Lower leg skin (tissue), 4 donors: ENCODE results near the gene MLYCD. TPM values are rescaled to one million over a fixed set of nuclear protein-coding genes. Genes with fewer than 3 reads are reported as not detected.

Source experiments
- DNase-seq, 2 donors: peaks; one replicate each; pipeline ENCODE4 v3.0.0-alpha.2; 2019; ENCODE audit warnings: low spot score in 2 of 2
- H3K4me3 ChIP-seq: fragments of 200-600 bp; sonication (generic); 2 replicates; pipeline ENCODE4 v1.5.1; 2017; ENCODE audit warnings: mild to moderate bottlenecking, low read depth; ENCODE audit not compliant: poor library complexity, severe bottlenecking
- POLR2A ChIP-seq, 2 donors: fragments of 450-650 bp; IDR thresholded peaks; one replicate each; pipeline ENCODE4 v1.6.1; 2016 to 2017; ENCODE audit warnings: antibody characterized with exemption in 2 of 2, mild to moderate bottlenecking in 1 of 2, moderate library complexity in 1 of 2
- WGBS, 2 donors: methylation state at CpG; one replicate each; pipeline ENCODE4 v1.1.5; 2018; 5-methylcytosine and 5-hydroxymethylcytosine counted together
- intact Hi-C: fragments of 100-400 bp; cut with DNase I; formaldehyde crosslinking; loops from one replicate; pipeline ENCODE4 v1.15.0; 2023; ENCODE audit warnings: low total_unique reads
- total RNA-seq, 4 donors: library from RNA; depleted of rRNA; stranded (reverse); fragments of >200 nt; gene quantifications; one replicate each; pipeline ENCODE4 v1.1.0, GENCODE V29; 2016
- TF ChIP-seq, protein P1 (sequence below), 3 donors: fragments of 450-650 bp; IDR thresholded peaks; one replicate each; pipeline ENCODE4 v1.5.1; 2016; ENCODE audit warnings: antibody characterized with exemption in 3 of 3, mild to moderate bottlenecking in 3 of 3, moderate library complexity in 2 of 3

Gene MLYCD
- total RNA-seq, 4 donors from 2014 or later, result 3.8 to 8.8 (median 5.2) TPM

DNA sequence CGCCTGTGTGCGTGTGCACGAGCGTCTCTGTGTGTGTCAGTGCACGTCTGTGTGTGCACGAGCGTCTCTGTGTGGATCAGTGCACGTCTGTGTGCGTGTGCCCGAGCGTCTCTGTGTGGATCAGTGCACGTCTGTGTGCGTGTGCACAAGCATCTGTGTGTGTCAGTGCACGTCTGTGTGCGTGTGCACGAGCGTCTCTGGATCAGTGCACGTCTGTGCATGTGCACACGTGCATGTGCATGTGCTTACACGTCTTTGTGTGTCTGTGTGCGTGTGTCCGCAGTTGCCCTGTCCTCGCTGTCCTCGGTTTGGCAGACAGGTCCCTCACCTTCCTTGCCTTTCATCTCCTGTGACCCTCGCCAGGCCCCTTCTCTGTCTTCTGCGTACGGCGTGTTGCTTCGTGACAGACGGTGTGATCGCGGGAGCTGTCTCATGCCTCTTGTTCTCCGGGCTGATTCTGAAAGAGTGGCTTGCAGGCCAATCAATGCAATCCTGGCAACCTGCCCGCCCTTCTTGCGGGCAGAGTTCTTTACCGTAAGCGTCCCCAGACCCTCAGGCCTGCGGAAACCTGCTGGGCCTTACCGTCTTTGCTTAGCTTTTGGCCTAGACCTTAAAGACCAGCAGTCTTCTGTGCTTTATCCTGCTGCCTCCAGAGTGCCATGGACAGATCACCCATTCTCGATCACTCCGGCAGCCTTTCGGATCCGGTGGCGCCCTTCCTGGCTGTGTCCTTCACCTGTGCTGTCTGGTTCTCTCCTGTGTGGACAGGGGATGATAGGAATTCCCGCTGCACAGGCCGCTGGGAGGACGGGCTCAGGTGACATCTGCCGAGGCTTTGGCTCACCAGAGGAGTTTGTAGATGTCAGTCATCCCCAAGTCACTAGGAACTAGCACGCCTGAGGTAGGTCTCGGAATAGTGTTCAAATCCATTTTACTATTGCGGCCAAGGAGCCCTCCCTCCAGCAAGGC is 18.5 kb downstream of the MLYCD start:
- 95 to 97% methylated on average over 49 to 51 of the region's 51 CpGs for WGBS, 2 donors
- no peak for DNase-seq
- TF ChIP-seq, protein P1, sequence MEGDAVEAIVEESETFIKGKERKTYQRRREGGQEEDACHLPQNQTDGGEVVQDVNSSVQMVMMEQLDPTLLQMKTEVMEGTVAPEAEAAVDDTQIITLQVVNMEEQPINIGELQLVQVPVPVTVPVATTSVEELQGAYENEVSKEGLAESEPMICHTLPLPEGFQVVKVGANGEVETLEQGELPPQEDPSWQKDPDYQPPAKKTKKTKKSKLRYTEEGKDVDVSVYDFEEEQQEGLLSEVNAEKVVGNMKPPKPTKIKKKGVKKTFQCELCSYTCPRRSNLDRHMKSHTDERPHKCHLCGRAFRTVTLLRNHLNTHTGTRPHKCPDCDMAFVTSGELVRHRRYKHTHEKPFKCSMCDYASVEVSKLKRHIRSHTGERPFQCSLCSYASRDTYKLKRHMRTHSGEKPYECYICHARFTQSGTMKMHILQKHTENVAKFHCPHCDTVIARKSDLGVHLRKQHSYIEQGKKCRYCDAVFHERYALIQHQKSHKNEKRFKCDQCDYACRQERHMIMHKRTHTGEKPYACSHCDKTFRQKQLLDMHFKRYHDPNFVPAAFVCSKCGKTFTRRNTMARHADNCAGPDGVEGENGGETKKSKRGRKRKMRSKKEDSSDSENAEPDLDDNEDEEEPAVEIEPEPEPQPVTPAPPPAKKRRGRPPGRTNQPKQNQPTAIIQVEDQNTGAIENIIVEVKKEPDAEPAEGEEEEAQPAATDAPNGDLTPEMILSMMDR (IDR thresholded peaks at IDR 0.05), result no peak
- no peak for TF ChIP-seq POLR2A (IDR thresholded peaks at IDR 0.05)
- H3K4me3 ChIP-seq, result no peak overlapping the region
- intact Hi-C loops, result no loop called here

DNA sequence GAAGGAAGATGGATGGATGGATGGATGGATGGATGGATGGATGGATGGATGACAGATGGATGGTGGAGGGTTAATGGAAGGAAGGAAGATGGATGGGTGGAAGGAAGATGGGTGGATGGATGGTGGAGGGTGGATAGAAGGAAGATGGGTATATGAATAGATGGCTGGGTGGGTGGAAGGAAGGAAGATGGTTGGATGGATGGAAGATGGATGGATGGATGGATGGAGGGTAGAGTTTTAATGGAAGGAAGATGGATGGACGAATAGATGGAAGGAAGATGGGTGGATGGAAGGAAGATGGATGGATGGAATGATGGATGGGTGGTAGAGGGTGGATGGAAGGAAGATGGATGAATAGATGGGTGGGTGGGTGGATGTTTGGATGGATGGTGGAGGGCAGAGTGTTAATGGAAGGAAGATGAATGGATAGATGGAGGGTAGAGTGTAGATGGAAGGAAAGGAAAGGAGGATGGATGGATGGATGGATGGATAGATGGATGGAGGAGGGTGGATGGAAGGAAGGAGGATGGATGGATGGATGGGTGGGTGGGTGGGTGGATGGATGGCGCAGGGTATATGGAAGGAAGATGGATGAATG is 22.1 kb downstream of the MLYCD start:
- TF ChIP-seq, protein P1 (IDR thresholded peaks at IDR 0.05), result no peak
- no peak for TF ChIP-seq POLR2A (IDR thresholded peaks at IDR 0.05)
- WGBS, 2 donors, result 94 to 96% methylated on average over 2 of the region's 2 CpGs
- no peak overlapping the region for H3K4me3 ChIP-seq
- intact Hi-C loops, result no loop called here
- no peak for DNase-seq

DNA sequence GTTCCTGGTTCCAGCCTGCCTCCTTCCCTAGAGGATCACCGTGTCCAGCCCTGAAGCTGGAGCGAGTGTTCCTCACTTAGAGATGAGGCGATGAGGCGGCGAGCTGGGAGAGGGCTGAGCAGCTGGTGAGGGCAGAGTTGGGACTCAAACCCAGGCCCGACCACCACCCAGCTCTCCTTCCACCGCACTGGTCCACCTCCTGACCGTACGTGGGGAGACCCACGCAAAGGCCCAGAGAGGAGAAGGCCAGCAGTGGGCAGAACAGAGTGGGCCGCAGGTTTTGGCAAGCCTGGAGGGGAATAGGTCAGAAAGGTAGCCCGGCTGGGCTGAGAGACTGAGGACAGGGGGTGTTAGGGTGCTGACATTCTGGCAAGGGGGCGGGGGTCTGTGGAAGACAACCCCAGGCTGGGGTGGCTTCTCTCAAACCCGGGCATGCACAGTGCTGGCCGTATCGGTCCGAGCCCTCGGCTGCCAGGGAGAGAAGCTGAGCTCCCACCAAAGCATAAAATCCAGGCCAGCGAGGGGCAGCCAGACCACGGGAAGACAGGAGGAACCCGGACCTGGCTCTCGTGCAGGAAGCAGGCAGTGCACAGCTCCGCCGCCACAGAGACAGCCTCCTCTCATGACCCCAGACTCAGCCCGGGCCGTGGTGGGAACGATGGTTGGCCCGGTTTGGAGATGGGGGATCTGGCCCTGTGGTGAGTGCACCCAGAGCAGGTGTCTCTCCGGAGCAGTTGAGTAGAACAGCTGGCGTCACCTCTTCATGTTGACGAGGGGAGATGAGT is 24.9 kb downstream of the MLYCD start:
- intact Hi-C loops, result no loop called here
- no peak for DNase-seq
- 88 to 89% methylated on average over 31 of the region's 31 CpGs for WGBS, 2 donors
- TF ChIP-seq, protein P1 (IDR thresholded peaks at IDR 0.05), result no peak
- TF ChIP-seq POLR2A (IDR thresholded peaks at IDR 0.05), result no peak
- no peak overlapping the region for H3K4me3 ChIP-seq

DNA sequence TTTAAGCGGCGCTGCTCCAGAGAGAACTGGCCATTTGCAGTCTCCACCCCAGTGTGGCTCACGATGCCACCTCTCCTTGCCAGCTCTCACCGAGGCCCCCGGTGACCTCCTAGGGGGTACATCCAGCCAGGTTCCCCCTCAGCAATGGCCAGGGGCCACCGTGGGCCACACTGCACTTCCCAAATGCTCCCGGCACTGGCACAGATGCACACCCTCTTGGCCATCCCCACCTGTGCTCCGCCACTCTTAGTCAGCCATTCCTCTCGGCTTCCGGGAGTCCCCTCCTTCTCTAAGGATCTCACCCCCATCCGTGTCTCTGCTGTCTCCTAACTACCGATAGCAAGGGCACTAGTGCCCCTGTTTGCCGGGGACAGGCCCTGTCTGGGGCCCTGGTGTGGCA is 25.8 kb downstream of the MLYCD start:
- H3K4me3 ChIP-seq, result no peak overlapping the region
- WGBS, 2 donors, result 81 to 86% methylated on average over 13 of the region's 13 CpGs
- no peak for TF ChIP-seq POLR2A (IDR thresholded peaks at IDR 0.05)
- TF ChIP-seq, protein P1 (IDR thresholded peaks at IDR 0.05), result no peak
- no peak for DNase-seq
- intact Hi-C loops, result no loop called here

DNA sequence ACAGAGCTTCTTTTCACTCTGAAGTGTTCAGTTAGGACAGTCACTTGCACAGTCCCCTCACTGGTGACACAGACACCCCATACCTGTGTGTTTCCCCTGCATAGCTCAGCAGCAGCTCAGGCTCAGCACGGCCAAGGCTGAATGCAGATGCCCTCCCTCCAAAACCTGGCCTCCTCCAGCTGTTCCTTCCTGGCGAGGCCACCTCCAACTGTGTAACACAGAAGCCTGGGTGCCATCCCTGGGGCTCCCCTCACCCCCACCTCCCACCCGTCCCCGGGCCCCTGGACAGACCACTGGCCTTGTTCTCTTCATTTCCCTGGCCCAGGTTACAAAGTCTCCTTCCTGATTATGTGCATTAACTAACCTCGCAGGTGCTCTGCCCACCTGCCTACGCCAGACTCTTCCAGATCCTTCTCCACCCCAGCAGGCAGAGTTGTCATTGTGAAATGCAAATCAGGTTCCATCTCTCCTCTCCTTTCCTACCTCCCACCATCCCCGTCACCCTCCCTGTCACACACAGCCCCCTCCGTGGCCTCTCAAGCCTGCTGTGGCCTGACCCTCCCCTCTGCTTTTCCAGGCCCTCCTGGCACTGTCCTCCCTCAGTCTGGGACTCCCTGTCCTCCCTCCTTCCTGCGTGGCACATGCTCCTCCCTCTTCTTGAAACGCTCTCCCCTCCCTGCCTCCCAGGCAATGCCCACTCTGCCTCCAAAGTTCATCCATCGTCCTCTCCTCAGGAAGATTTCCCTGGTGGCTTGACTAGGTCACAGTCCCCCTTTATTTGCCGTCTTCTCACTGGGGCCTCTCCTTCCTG is 26.4 kb downstream of the MLYCD start:
- WGBS, 2 donors, result 82 to 85% methylated on average over 12 of the region's 12 CpGs
- intact Hi-C loops, result no loop called here
- H3K4me3 ChIP-seq, result no peak overlapping the region
- DNase-seq, result no peak
- TF ChIP-seq, protein P1 (IDR thresholded peaks at IDR 0.05), result no peak
- no peak for TF ChIP-seq POLR2A (IDR thresholded peaks at IDR 0.05)
